Cardiac ventricle fibroblast (primary cell): Measurements from ENCODE around the gene PCDHA7. TPM values are rescaled to one million over a fixed set of nuclear protein-coding genes. Genes with fewer than 3 reads are reported as not detected.

Experiments used
- total RNA-seq: library from RNA; depleted of rRNA; stranded (reverse); fragments of >200 nt; gene quantifications from 2 replicates; pipeline ENCODE4 v1.2.3, GENCODE V29; 2015

Gene PCDHA7
- 0.15 and 0.56 TPM in 2 replicates for total RNA-seq

GRCh38 chr5:140833993-140834392 lies at the start of gene PCDHA7:
PCDHA7 (plus strand) TSS chr5:140834269; CDS start chr5:140834384, 115 bp downstream.

GRCh38 chr5:140785905-140786686 lies 48.0 kb upstream of the PCDHA7 start, which contains the start of gene PCDHA1:
PCDHA1 (plus strand) TSS chr5:140786140.

GRCh38 chr5:140794595-140795258 lies 39.3 kb upstream of the PCDHA7 start, which contains the start of gene PCDHA2:
PCDHA2 (plus strand) TSS chr5:140794852.

GRCh38 chr5:140800816-140801493 lies 33.1 kb upstream of the PCDHA7 start, which contains the start of gene PCDHA3:
PCDHA3 (plus strand) TSS chr5:140801057.

GRCh38 chr5:140806834-140807775 lies 27.0 kb upstream of the PCDHA7 start, which contains the start of gene PCDHA4:
PCDHA4 (plus strand) TSS chr5:140807068.

GRCh38 chr5:140821375-140822280 lies 12.4 kb upstream of the PCDHA7 start, which contains the start of gene PCDHA5:
PCDHA5 (plus strand) TSS chr5:140821613.

GRCh38 chr5:140827704-140828361 lies 6.2 kb upstream of the PCDHA7 start, which contains the start of gene PCDHA6:
PCDHA6 (plus strand) TSS chr5:140827960; CDS start chr5:140828092, 132 bp downstream.

GRCh38 chr5:140840978-140841962 lies 7.2 kb downstream of the PCDHA7 start, which contains the start of gene PCDHA8:
PCDHA8 (plus strand) TSS chr5:140841187; CDS start chr5:140841322, 135 bp downstream.

GRCh38 chr5:140848139-140849102 lies 14.4 kb downstream of the PCDHA7 start, which contains the start of gene PCDHA9:
PCDHA9 (plus strand) TSS chr5:140848382; CDS start chr5:140848496, 114 bp downstream.

GRCh38 chr5:140855772-140856674 lies 22.0 kb downstream of the PCDHA7 start, which contains the start of gene PCDHA10:
PCDHA10 (plus strand) TSS chr5:140855897; CDS start chr5:140856049, 152 bp downstream.

GRCh38 chr5:140868721-140869554 lies 34.9 kb downstream of the PCDHA7 start, which contains the start of gene PCDHA11:
PCDHA11 (plus strand) TSS chr5:140868957; CDS start chr5:140869104, 147 bp downstream.

GRCh38 chr5:140875085-140876065 lies 41.3 kb downstream of the PCDHA7 start, which contains the start of gene PCDHA12:
PCDHA12 (plus strand) TSS chr5:140875308; CDS start chr5:140875473, 165 bp downstream.

GRCh38 chr5:140881889-140882590 lies 48.0 kb downstream of the PCDHA7 start, which contains the start of gene PCDHA13:
PCDHA13 (plus strand) TSS chr5:140882124; CDS start chr5:140882269, 145 bp downstream.

